Breast epithelium (tissue), 4 donors: ENCODE measurements around the gene PER2. TPM values are rescaled to one million over a fixed set of nuclear protein-coding genes. Genes with fewer than 3 reads are reported as not detected.
"Not testable (repeated sequence)": the region's sequence is repeated elsewhere in the genome, so short reads cannot be mapped to it uniquely, and the experiment has no call there.

Experiments used
- DNase-seq, 2 donors: peaks; one replicate each; pipeline ENCODE4 v3.0.0-alpha.2; 2019; ENCODE audit warnings: low spot score in 2 of 2
- H3K27ac ChIP-seq, 2 donors: fragments of 200-600 bp; sonication (generic) in 1 of 2; one replicate each; pipeline ENCODE4 v1.5.1; 2016 to 2019; ENCODE audit warnings: mild to moderate bottlenecking in 1 of 2
- H3K27me3 ChIP-seq, 2 donors: fragments of 200-600 bp; sonication (generic) in 1 of 2; one replicate each; pipeline versions ENCODE4 v1.5.1 to v1.6.0; 2017 to 2019; ENCODE audit warnings: control low read depth in 1 of 2, mild to moderate bottlenecking in 1 of 2
- H3K36me3 ChIP-seq: fragments of 200-600 bp; one replicate; pipeline ENCODE4 v1.5.1; 2019
- H3K4me1 ChIP-seq, 2 donors: fragments of 200-600 bp; sonication (generic); one replicate each; pipeline ENCODE4 v1.5.1; 2016 to 2019; ENCODE audit warnings: control low read depth in 1 of 2
- H3K4me3 ChIP-seq, 3 donors: fragments of 200-600 bp; sonication (generic); 1 replicate in 2 of 3; 2 replicates in 1 of 3; pipeline ENCODE4 v1.5.1; 2016 to 2019; ENCODE audit warnings: mild to moderate bottlenecking in 3 of 3, moderate library complexity in 2 of 3
- H3K9me3 ChIP-seq, 2 donors: fragments of 200-600 bp; sonication (generic) in 1 of 2; one replicate each; pipeline ENCODE4 v1.5.1; 2016 to 2019; ENCODE audit warnings: control low read depth in 1 of 2
- CTCF ChIP-seq, 3 donors: fragments of 450-650 bp; IDR thresholded peaks; one replicate each; pipeline ENCODE4 v1.5.1; 2016 to 2017; ENCODE audit warnings: antibody characterized with exemption in 3 of 3, mild to moderate bottlenecking in 3 of 3, moderate library complexity in 3 of 3
- POLR2A ChIP-seq: fragments of 450-650 bp; IDR thresholded peaks from one replicate; pipeline ENCODE4 v1.6.1; 2016; ENCODE audit warnings: antibody characterized with exemption, mild to moderate bottlenecking, moderate library complexity
- POLR2AphosphoS5 ChIP-seq, 3 donors: sonication (generic); formaldehyde crosslinking; IDR thresholded peaks; one replicate each; pipeline ENCODE4 v1.6.1; 2017; ENCODE audit warnings: antibody characterized with exemption in 3 of 3
- intact Hi-C: fragments of 100-400 bp; cut with DNase I; formaldehyde crosslinking; loops from one replicate; pipeline ENCODE4 v1.15.1; 2023; ENCODE audit warnings: low total_unique reads
- total RNA-seq, 3 donors: library from RNA; depleted of rRNA; stranded (reverse); fragments of >200 nt; gene quantifications; one replicate each; pipeline ENCODE4 v1.1.0, GENCODE V29; 2016

Gene PER2
- total RNA-seq, 3 donors from 2014 or later: 14.1 to 29.7 (median 16.1) TPM

DNA sequence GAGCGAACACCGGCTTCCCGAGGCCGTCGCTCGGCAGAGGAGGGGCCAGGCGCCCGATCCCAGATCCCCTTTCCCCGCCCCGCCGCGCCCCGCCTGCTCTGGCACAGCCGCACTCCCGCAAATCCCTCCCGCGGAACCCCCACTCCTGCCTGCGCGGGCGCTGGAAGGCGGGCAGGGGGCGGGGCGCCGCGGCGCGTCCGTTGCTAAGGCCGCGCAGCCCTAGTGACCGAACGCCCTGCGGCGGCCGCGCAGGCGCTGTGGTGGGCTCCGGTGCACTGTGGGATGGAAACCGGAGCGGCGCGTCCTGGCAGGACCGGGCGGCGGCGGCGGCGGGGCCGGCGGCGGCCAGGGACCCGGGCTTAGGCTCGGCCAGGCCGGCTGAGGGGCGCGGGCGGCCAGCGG is 31.8 kb upstream of the PER2 start, which contains the start of gene TRAF3IP1:
TRAF3IP1 (plus strand) TSS at position 273 of the 402 bp plus-strand sequence. CDS start 145 bp downstream, outside the sequence.
- peak; percentile 90 to 95 for DNase-seq
- intact Hi-C loops: loop anchor here (5.0 kb wide), 1 partner anchor 58 kb away; no protein-coding TSS in a partner anchor
- H3K9me3 ChIP-seq: no peaks in the 10 kb centered on the region

DNA sequence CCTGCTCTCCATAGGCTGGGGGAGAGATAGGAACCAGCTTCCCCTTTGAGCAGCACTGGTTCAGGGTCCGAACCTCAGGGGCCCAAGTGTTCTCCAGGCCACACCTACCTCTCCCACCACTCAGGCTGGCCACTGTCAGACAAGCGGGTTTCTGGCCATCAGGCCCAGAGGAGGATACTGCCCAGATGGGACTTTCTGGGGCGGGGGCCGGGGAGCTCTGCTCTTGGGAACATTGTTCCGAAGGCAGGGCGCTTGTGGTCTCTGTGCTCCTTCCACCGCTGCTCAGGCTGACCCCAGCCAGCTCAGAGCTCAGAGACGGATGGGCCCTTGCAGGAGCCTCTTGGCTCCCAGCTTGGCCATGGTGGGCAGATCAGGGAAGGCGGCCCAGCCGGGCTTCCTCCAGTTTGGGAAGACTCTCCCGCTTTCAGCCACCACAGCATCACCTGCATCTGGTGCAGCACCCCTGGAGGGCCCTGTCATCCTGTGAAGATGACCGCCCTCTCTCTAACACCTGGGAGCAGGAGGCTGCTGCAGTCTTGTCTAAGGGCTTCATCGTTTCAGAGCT is 26.7 kb upstream of the PER2 start:
- TF ChIP-seq POLR2AphosphoS5 (IDR thresholded peaks at IDR 0.05): no peak
- TF ChIP-seq POLR2A: no peak
- no peak for TF ChIP-seq CTCF (IDR thresholded peaks at IDR 0.05)
- H3K27me3 ChIP-seq: no peaks in the 10 kb centered on the region
- no peaks in the 10 kb centered on the region for H3K4me1 ChIP-seq
- H3K36me3 ChIP-seq: no peaks in the 10 kb centered on the region
- intact Hi-C loops: no loop called here
- no peaks in the 10 kb centered on the region for H3K9me3 ChIP-seq
- H3K27ac ChIP-seq: no peak overlapping the region
- no peak for DNase-seq
- no peak overlapping the region for H3K4me3 ChIP-seq

More for the DNA sequence above, 31.8 kb upstream of the PER2 start, which contains the start of gene TRAF3IP1:
- Histone ChIP-seq H3K27me3 (no peaks in the 10 kb centered on the region), H3K36me3 (no peaks in the 10 kb centered on the region), H3K4me3 (peak within 1 kb of the TSS; percentile 74 to 89 (median 82)), H3K4me1 (peaks cover 6 to 10% of the 10 kb centered on the region in 2 donors), H3K27ac (peak within 1 kb of the TSS; percentile 78 to 87)
- TF ChIP-seq CTCF (IDR thresholded peaks at IDR 0.05): no peak
- peak; percentile 16 to 64 (median 44) for TF ChIP-seq POLR2AphosphoS5 (IDR thresholded peaks at IDR 0.05)

- DNase-seq: no peak
- no peak overlapping the region for H3K4me3 ChIP-seq
- no peaks in the 10 kb centered on the region for H3K36me3 ChIP-seq
- TF ChIP-seq POLR2AphosphoS5 (IDR thresholded peaks at IDR 0.05) (no peak), POLR2A (no peak), CTCF (IDR thresholded peaks at IDR 0.05) (no peak)
- H3K9me3 ChIP-seq: no peaks in the 10 kb centered on the region
- intact Hi-C loops: no loop called here
- H3K27ac ChIP-seq: no peak overlapping the region
- no peaks in the 10 kb centered on the region for H3K27me3 ChIP-seq
- no peaks in the 10 kb centered on the region for H3K4me1 ChIP-seq
These were observed 26.2 kb upstream of the PER2 start for GRCh38 chr2:238314576-238314975.

DNA sequence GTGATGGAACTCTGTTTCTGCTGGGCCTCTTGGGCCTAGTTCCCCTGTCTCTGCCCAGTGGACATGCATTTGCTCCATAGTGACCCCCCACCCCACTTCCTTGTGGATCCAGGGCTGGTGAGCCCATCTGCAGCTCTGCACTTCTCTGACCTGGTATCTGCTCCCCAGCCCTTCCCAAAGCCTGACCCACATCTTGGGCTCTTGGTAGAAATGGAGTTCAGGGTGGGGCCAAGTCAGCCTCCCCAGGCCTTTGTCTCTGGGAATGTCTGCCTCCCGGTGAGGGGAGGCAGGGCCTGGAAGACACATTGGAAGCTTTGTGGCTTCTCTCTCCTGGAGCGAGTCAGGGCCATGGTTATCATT is 25.6 kb upstream of the PER2 start:
- TF ChIP-seq CTCF (IDR thresholded peaks at IDR 0.05) (no peak), POLR2A (no peak), POLR2AphosphoS5 (IDR thresholded peaks at IDR 0.05) (no peak)
- DNase-seq: no peak
- no peaks in the 10 kb centered on the region for H3K9me3 ChIP-seq
- no peaks in the 10 kb centered on the region for H3K4me1 ChIP-seq
- no peak overlapping the region for H3K27ac ChIP-seq
- intact Hi-C loops: no loop called here
- H3K4me3 ChIP-seq: no peak overlapping the region
- H3K36me3 ChIP-seq: no peaks in the 10 kb centered on the region
- no peaks in the 10 kb centered on the region for H3K27me3 ChIP-seq

DNA sequence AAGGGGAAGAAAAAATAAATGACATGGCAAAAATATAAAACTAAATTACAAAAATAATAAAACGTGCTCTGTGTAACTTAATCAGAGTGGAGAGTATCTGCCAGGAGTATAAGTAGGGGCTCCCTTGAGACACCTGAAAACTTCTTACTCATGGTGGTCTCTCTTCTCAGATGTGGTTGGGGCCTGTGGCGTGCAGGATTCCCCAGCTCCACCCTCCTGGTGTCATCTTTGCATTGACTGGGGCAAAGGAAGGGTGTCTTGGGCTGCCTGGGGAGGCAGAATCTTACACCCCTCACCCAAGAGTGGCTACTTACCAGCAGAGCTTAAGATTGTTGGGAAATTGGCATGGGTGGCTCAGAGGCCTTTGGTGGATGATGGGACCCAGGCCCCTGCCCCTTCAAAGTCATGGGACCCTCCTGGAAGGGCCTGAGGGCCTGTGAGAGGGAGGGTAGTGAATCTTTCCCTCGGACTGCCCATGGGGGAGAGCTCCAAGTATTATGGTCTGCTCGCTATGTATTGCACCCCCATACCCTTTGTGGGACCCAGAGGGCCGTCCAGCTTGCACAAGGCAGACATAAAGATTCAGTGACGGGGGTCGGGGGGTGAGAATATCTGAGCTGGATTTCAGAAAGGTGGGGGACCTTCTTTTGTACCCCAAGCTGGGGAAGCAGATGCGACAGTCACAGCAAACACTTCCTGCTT is 25.0 kb upstream of the PER2 start:
- H3K4me1 ChIP-seq: no peaks in the 10 kb centered on the region
- no peaks in the 10 kb centered on the region for H3K27me3 ChIP-seq
- TF ChIP-seq POLR2AphosphoS5 (IDR thresholded peaks at IDR 0.05) (no peak), POLR2A (no peak), CTCF (IDR thresholded peaks at IDR 0.05) (no peak)
- no peak for DNase-seq
- H3K4me3 ChIP-seq: no peak overlapping the region
- H3K36me3 ChIP-seq: no peaks in the 10 kb centered on the region
- intact Hi-C loops: no loop called here
- no peaks in the 10 kb centered on the region for H3K9me3 ChIP-seq
- H3K27ac ChIP-seq: no peak overlapping the region

GRCh38 chr2:238310721-238311120 is 22.3 kb upstream of the PER2 start:
- DNase-seq, H3K36me3 ChIP-seq, H3K4me3 ChIP-seq, H3K27me3 ChIP-seq, intact Hi-C loops, H3K4me1 ChIP-seq, H3K27ac ChIP-seq, H3K9me3 ChIP-seq: not testable (repeated sequence)
